Activated T-helper 9 cell treated with anti-CD3 and anti-CD28 coated beads, Interleukin-2, amount 50 U/mL, for 16 hours (primary cell): ENCODE measurements around the gene PPP1R12B.
"Not testable (repeated sequence)": the region's sequence is repeated elsewhere in the genome, so short reads cannot be mapped to it uniquely, and the experiment has no call there.

Experiments used
- DNase-seq: peaks from one replicate; pipeline ENCODE4 v3.0.0-alpha.2; 2020; ENCODE audit warnings: low read depth

The PPP1R12B gene

GRCh38 chr1:202349206-202349928 lies 868 bp downstream of the PPP1R12B start:
- no peak for DNase-seq

- DNase-seq = no peak
These were observed 3.2 kb downstream of the PPP1R12B start for GRCh38 chr1:202351725-202352124.

DNA sequence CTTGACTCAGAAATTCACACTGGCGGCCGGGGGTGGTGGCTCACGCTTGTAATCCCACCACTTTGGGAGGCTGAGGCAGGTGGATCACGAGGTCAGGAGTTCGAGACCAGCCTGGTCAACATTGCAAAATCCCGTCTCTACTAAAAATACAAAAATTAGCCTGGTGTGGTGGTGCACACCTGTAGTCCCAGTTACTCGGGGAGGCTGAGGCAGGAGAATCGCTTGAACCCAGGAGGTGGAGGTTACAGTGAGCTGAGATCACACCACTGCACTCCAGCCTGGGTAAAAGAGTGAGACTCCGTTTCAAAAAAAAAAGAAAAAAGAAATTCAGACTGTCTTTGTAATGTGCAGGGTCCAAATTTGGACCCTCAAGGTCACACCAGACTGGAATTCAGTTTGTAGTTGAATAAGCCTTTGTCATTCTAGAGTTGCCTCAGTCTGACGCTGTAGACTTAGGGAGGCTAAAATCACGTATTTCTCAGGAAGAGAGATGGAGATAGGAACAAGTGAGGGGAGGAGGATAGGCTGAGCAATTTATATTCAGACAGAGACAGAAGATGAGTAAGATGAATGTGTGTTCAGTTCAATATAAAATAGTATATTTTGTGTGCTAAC lies 4.2 kb downstream of the PPP1R12B start:
- not testable (repeated sequence) for DNase-seq

DNA sequence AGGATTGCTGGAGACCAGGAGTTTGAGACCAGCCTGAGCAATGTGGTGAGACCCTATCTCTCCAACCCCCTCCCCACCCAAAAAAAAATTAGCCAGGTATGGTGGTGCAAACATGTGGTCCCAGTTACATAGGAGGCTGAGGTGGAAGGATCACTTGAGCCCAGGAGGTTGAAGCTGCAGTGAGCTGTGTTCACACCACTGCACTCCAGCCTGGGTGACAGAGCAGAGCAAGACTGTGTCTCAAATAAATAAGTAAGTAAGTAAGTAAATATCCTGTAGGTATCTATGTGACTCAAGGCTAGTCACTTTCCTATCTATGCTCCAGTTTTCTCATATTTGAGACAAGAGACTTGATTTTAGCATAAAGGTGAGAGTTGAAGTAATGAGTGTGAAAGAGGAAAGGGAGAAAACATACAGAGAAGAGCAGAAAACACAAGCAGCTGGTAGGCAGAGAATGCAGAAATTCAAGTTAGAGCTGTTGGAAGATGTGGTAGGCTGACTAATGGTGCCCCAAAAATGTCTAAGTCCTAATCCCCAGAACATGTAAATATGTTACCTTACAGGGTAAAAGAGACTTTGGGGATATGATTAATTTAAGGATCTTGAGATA lies 7.5 kb downstream of the PPP1R12B start:
- no peak for DNase-seq

- no peak for DNase-seq
These were observed 9.0 kb downstream of the PPP1R12B start for GRCh38 chr1:202357506-202357905.

DNA sequence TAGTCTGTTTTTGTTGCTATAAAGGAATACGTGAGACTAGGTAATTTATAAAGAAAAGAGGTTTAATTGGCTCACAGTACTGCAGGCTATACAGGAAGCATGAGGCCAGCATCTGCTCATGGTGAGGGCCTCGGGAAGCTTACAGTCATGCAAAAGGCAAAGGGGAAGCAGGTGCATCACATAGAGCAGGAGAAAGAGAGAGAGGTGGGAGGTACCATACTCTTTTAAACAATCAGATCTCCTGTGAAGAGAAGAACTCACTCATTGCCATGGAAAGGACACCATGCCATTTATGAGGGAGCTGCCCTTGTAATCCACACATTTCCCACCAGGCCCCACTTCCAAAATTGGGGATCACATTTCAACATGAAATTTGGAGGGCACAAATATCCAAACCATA lies 12.7 kb downstream of the PPP1R12B start:
- DNase-seq = no peak

GRCh38 chr1:202361701-202362100 lies 13.2 kb downstream of the PPP1R12B start:
- no peak for DNase-seq

GRCh38 chr1:202362212-202362611 lies 13.7 kb downstream of the PPP1R12B start:
- DNase-seq = no peak

DNA sequence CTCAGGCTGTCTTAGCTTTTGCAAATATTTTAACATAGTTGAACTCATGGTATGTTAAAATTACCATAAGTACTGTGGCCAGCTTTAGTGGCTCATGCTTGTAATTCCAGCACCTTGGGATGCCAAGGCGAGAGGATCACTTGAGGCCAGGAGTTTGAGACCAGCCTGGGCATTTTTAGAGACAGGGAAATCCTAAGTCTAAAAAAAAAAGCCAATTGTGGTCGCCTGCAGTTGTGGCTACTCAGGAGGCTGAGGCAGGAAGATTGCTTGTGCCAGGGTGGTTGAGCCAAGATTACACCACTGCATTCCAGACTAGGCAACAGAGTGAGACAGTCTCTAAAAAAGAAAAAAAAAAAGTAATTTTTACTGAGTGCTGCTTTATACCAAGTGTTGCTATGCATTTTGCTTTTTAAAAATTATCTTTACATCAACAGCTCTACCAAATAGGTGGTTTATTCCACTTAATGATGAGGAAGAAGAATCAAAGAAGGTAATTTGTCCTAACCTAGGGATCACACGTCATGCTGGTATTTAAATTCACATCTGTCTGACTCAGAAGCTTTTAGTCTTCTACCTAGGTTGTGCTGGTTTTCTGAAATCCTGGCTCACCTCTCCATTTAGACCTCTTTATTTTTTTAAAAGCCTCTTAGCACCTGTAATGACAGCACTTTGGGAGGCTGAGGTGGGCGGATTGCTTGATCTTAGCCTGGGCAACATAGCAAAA lies 16.8 kb downstream of the PPP1R12B start:
- no peak for DNase-seq

DNA sequence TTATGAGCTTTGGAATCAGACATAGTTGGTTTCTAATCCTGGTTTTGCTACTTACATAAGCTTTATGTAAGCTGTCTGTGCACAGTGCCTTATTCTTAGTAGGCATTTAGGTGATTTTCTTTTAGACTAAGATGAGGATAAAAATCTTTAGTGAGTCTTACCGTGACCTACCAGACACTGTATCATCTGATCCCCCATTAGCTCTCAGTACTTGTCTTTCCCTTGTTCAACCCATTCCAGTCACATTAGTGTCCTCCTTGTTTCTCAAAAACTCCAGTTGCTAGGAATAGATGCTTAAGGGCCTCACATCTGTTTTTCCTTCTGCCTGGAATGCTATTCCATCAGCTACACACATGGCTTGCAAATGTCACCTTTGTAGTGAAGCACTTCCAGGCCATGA lies 18.8 kb downstream of the PPP1R12B start:
- DNase-seq = no peak

GRCh38 chr1:202370906-202371305 lies 22.4 kb downstream of the PPP1R12B start:
- not testable (repeated sequence) for DNase-seq

DNA sequence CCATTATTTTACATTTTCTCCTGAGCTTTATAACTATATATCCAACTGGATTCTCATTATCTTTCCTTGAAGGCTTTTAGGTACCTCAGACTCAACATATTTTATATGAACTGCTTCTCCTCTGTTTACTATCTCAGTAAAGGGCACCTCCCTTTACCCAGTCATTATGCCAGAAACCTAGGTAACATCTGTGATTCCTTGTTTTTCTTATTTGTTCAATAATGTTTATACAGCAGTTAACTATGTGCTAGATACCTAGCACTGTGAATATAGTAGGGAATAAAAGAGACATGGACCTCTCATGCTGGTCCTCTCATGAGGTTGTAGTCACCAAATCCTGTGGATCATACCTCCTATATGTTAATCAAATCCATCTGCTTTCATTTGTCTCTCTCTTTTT lies 25.6 kb downstream of the PPP1R12B start:
- DNase-seq = no peak

GRCh38 chr1:202375175-202375574 lies 26.7 kb downstream of the PPP1R12B start:
- not testable (repeated sequence) for DNase-seq

GRCh38 chr1:202376247-202376646 lies 27.7 kb downstream of the PPP1R12B start:
- DNase-seq = no peak

GRCh38 chr1:202379884-202380529 lies 31.5 kb downstream of the PPP1R12B start:
- not testable (repeated sequence) for DNase-seq

DNA sequence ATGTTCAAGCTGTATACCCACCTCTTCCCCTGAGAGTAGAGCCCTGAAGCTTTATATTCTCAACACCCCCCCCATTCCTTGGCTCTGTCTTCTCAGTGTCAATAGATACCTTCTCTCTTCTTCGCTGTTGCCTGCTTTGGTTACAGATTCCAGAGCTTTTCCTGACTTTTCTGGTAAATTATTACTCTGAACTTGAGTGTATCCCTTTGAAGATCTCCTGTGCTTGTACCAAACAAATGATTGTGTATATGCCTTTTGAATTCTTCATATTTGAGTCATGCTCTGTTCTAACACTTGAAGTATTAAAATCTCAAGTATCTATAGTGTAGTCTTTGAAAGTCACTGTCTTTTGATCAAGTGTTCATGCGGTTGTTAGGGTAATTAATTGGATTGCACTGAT lies 32.0 kb downstream of the PPP1R12B start:
- DNase-seq = not testable (repeated sequence)

DNA sequence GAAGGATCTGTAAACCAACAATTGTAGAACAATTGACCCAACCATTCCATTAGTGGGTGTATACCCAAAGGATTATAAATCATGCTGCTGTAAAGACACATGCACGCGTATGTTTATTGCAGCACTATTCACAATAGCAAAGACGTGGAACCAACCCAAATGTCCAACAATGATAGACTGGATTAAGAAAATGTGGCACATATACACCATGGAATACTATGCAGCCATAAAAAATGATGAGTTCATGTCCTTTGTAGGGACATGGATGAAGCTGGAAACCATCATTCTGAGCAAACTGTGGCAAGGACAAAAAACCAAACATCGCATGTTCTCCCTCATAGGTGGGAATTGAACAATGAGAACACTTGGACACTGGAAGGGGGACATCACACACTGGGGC lies 33.4 kb downstream of the PPP1R12B start:
- DNase-seq = not testable (repeated sequence)

DNA sequence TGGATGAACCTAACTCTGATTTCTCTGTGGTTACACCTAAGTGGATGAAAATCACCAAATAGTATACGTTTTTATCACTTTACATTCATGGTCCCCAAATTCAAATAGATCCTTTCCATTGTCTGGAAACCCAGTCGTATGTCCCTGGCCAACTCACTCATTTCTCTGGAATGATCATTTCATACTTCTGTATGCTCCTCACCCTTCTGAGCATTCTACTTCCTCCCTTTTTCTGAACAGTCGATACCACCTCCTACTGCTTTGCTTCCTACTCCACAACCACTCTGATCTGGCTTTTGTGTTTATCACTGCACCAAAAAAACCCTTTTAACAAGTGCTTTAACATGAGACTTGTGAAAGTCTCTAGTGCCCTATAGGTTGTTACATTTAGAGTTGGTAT lies 47.3 kb downstream of the PPP1R12B start:
- DNase-seq = not testable (repeated sequence)

DNA sequence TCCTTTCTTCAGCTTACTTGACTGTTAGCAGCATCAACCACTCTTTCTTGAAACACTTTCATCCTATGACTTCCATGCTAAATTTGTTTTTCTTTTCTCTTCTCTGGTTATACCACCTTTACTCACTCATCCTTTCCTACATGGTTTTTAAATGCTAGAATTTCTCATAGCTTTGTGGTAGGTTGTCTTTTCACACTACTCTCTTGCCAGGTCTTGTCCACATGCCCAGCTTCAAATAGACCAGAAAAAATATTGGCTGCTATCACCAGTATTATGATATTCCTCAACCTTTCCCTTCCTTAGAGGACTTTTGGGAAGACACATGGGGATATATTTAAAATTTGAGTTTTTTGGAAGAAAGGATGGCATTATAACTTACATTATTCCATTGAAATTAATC lies 48.8 kb downstream of the PPP1R12B start:
- DNase-seq = no peak

DNA sequence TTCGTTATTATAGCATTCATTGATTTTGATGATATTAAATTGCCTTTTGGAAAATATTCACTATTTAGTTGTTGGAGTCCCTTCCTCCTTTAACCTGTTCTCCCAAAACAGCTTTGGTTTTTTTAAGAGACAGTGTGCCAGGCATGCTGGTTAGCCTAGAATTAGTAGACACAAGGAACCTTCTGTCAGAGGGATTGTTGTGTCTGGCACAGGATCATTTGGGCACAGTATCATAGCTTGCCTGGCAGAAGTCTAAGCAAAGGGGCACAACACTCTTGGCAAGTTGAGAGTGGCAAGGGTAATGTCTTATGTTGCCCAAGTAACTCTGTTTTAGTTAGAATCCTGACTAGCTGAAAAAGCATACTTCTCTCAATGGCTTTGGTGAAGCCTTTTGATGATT lies 49.9 kb downstream of the PPP1R12B start:
- not testable (repeated sequence) for DNase-seq

- DNase-seq = not testable (repeated sequence)
These were observed 53.3 kb downstream of the PPP1R12B start for GRCh38 chr1:202401771-202402170.

DNA sequence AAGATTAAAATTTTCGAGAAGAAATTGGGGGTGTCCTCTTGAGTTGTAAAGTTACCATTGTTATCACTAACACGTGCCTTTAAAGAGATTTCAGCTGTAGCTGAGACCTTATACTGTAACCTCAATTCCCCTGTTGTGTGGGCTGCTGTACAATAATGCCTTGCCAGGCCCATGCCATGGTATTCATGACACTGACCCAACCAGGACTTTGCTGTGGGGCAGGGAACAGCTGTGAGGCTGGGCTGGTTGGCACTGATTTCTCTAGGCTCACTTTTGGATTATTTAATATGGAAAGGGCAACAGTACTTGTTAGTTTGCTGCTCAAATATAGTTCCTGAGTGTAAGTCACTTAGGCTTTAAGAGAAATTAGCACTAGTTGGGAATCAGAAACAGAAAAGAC lies 54.9 kb downstream of the PPP1R12B start:
- not testable (repeated sequence) for DNase-seq
